Fibroblast of lung (primary cell): Measurements from ENCODE around the gene CXCR1.

Experiments used
- CTCF ChIP-seq, 2 donors: IDR thresholded peaks in 1 of 2; conservative IDR thresholded peaks in 1 of 2; 1 replicate in 1 of 2; 2 replicates in 1 of 2; pipeline ENCODE4 v1.5.1; 2011 to 2012; ENCODE audit warnings: low read length in 2 of 2, control low read depth in 1 of 2, inconsistent platforms in 1 of 2, low read depth in 1 of 2, mild to moderate bottlenecking in 1 of 2
- EZH2 ChIP-seq: IDR thresholded peaks from 2 replicates; pipeline ENCODE4 v1.5.1; 2012; ENCODE audit warnings: low read length, control low read depth, mild to moderate bottlenecking; ENCODE audit errors: missing control alignments

GRCh38 chr2:218125095-218125494 lies 41.7 kb downstream of the CXCR1 start:
- no peak for TF ChIP-seq EZH2
- no peak for TF ChIP-seq CTCF (conservative IDR thresholded peaks at IDR 0.05 in 1 of 2, IDR thresholded peaks at IDR 0.05 in 1 of 2; ENCODE audit: low read depth in 1 of 2, low read length in 2 of 2)
